PC-9 (cell line): ENCODE results near the gene KCNJ5. TPM values are rescaled to one million over a fixed set of nuclear protein-coding genes. Genes with fewer than 3 reads are reported as not detected.

ENCODE experiments used
- BruUV-seq: library from RNA; stranded (reverse); fragments of 400-500 nt; replicated peaks from 2 replicates; lab custom pipeline; 2021; lab: Mats Ljungman, UMichigan
- CTCF ChIA-PET: fragments of 300-600 bp; sonication (Branson Sonifier 250); formaldehyde crosslinking; loops from one replicate; lab custom pipeline; 2022; ENCODE audit warnings: antibody characterized with exemption; lab: Charles Lee
- POLR2A ChIA-PET: fragments of 300-600 bp; sonication (Branson Sonifier 250); formaldehyde crosslinking; loops from one replicate; lab custom pipeline; 2022; ENCODE audit warnings: antibody characterized with exemption; ENCODE audit not compliant: unreplicated experiment; lab: Charles Lee
- DNase-seq, 2 experiments: peaks; one replicate each; pipeline versions ENCODE4 v3.0.0 to v3.0.0-alpha.2; 2015 to 2022; ENCODE audit warnings: mixed read lengths in 1 of 2
- H2AFZ ChIP-seq: fragments of 200-600 bp; sonication (generic); 2 replicates; pipeline ENCODE4 v1.8.1; 2017; ENCODE audit warnings: antibody characterized with exemption
- H3F3A ChIP-seq: fragments of 200-600 bp; sonication (generic); 2 replicates; pipeline ENCODE4 v1.8.1; 2017; ENCODE audit warnings: antibody characterized with exemption, mild to moderate bottlenecking, low read depth; ENCODE audit not compliant: insufficient read depth
- H3K27ac ChIP-seq: fragments of 200-600 bp; sonication (generic); 2 replicates; pipeline ENCODE4 v1.6.1; 2016; ENCODE audit warnings: mixed run types
- H3K27me3 ChIP-seq: fragments of 200-600 bp; sonication (generic); 2 replicates; pipeline ENCODE4 v1.6.1; 2016; ENCODE audit warnings: low read depth, mixed run types; ENCODE audit not compliant: insufficient read depth
- H3K36me3 ChIP-seq: fragments of 200-600 bp; sonication (generic); 2 replicates; pipeline ENCODE4 v1.6.1; 2016; ENCODE audit warnings: low read depth, mixed run types
- H3K4me1 ChIP-seq: fragments of 200-600 bp; sonication (generic); replicated peaks from 2 replicates; pipeline ENCODE4 v1.6.1; 2016; ENCODE audit warnings: mixed run types; ENCODE audit not compliant: insufficient read depth
- H3K4me2 ChIP-seq: fragments of 200-600 bp; sonication (generic); 2 replicates; pipeline ENCODE4 v1.6.1; 2017; ENCODE audit warnings: mixed run types
- H3K4me3 ChIP-seq: fragments of 200-600 bp; sonication (generic); 2 replicates; pipeline ENCODE4 v1.6.1; 2016; ENCODE audit warnings: mixed run types
- H3K79me2 ChIP-seq: fragments of 200-600 bp; sonication (generic); 2 replicates; pipeline ENCODE4 v1.6.1; 2017; ENCODE audit warnings: low read depth, mixed run types
- H3K9me2 ChIP-seq: fragments of 200-600 bp; sonication (generic); 2 replicates; pipeline ENCODE4 v1.8.1; 2017; ENCODE audit warnings: mild to moderate bottlenecking; ENCODE audit not compliant: insufficient read depth
- H3K9me3 ChIP-seq: fragments of 200-600 bp; sonication (generic); 2 replicates; pipeline ENCODE4 v1.8.1; 2016; ENCODE audit warnings: low read depth; ENCODE audit not compliant: insufficient read depth
- H4K20me1 ChIP-seq: fragments of 200-600 bp; sonication (generic); 2 replicates; pipeline ENCODE4 v1.8.1; 2017; ENCODE audit not compliant: insufficient read depth
- EZH2 ChIP-seq: fragments of 200-600 bp; sonication (generic); IDR thresholded peaks from 2 replicates; pipeline ENCODE4 v1.8.0; 2017; ENCODE audit warnings: antibody characterized with exemption, low read depth
- intact Hi-C: fragments of 100-400 bp; cut with micrococcal nuclease; formaldehyde crosslinking; loops from one replicate; pipeline ENCODE4 v1.10.0; 2022; ENCODE audit not compliant: unreplicated experiment
- total RNA-seq: library from RNA; stranded (reverse); gene quantifications from 2 replicates; pipeline ENCODE4 v1.2.3, GENCODE V29; 2021
- TF ChIP-seq, protein P1 (sequence below): fragments of 200-600 bp; sonication (generic); conservative IDR thresholded peaks from 2 replicates; pipeline ENCODE4 v1.6.1; 2017; ENCODE audit warnings: mixed run types, antibody characterized with exemption, mild to moderate bottlenecking, moderate library complexity

KCNJ5 gene
- total RNA-seq, 1 experiment from 2014 or later = 0.11 TPM

GRCh38 chr11:128934926-128935325 is 43.8 kb downstream of the KCNJ5 start:
- CTCF ChIA-PET = no interaction called here
- Histone ChIP-seq H2AFZ (no peak overlapping the region), H3K9me2 (no peaks in the 10 kb centered on the region), H3K9me3 (no peaks in the 10 kb centered on the region), H3F3A (no peaks in the 10 kb centered on the region), H3K27me3 (peaks cover 31% of the 10 kb centered on the region), H3K79me2 (no peaks in the 10 kb centered on the region), H3K36me3 (no peaks in the 10 kb centered on the region), H3K4me2 (no peak overlapping the region), H3K27ac (no peak overlapping the region), H3K4me3 (no peak overlapping the region), H3K4me1 (no peaks in the 10 kb centered on the region), H4K20me1 (no peaks in the 10 kb centered on the region)
- intact Hi-C loops = no loop called here
- POLR2A ChIA-PET = no interaction called here
- DNase-seq = no peak
- no peak for TF ChIP-seq EZH2
- TF ChIP-seq, protein P1, sequence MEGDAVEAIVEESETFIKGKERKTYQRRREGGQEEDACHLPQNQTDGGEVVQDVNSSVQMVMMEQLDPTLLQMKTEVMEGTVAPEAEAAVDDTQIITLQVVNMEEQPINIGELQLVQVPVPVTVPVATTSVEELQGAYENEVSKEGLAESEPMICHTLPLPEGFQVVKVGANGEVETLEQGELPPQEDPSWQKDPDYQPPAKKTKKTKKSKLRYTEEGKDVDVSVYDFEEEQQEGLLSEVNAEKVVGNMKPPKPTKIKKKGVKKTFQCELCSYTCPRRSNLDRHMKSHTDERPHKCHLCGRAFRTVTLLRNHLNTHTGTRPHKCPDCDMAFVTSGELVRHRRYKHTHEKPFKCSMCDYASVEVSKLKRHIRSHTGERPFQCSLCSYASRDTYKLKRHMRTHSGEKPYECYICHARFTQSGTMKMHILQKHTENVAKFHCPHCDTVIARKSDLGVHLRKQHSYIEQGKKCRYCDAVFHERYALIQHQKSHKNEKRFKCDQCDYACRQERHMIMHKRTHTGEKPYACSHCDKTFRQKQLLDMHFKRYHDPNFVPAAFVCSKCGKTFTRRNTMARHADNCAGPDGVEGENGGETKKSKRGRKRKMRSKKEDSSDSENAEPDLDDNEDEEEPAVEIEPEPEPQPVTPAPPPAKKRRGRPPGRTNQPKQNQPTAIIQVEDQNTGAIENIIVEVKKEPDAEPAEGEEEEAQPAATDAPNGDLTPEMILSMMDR = no peak
- BruUV-seq = no TSS peak

GRCh38 chr11:128936606-128937251 is 45.6 kb downstream of the KCNJ5 start:
- H3K36me3 ChIP-seq = no peaks in the 10 kb centered on the region
- no peak for TF ChIP-seq EZH2
- TF ChIP-seq, protein P1 = no peak
- ChIA-PET CTCF (no interaction called here), POLR2A (no interaction called here)
- H3K27me3 ChIP-seq = peaks cover 36% of the 10 kb centered on the region
- no peaks in the 10 kb centered on the region for H3F3A ChIP-seq
- DNase-seq = no peak
- no peak overlapping the region for H3K4me3 ChIP-seq
- no TSS peak for BruUV-seq
- no peaks in the 10 kb centered on the region for H3K9me2 ChIP-seq
- no peaks in the 10 kb centered on the region for H3K9me3 ChIP-seq
- no peak overlapping the region for H2AFZ ChIP-seq
- no peaks in the 10 kb centered on the region for H3K79me2 ChIP-seq
- H3K4me2 ChIP-seq = no peak overlapping the region
- no peak overlapping the region for H3K27ac ChIP-seq
- intact Hi-C loops = no loop called here
- H3K4me1 ChIP-seq = no peaks in the 10 kb centered on the region
- no peaks in the 10 kb centered on the region for H4K20me1 ChIP-seq

GRCh38 chr11:128937480-128937879 is 46.3 kb downstream of the KCNJ5 start:
- no TSS peak for BruUV-seq
- H3K79me2 ChIP-seq = no peaks in the 10 kb centered on the region
- H3K9me3 ChIP-seq = no peaks in the 10 kb centered on the region
- CTCF ChIA-PET = no interaction called here
- intact Hi-C loops = no loop called here
- H2AFZ ChIP-seq = no peak overlapping the region
- TF ChIP-seq, protein P1 = no peak
- TF ChIP-seq EZH2 = no peak
- POLR2A ChIA-PET = no interaction called here
- H3K36me3 ChIP-seq = no peaks in the 10 kb centered on the region
- no peaks in the 10 kb centered on the region for H4K20me1 ChIP-seq
- no peak for DNase-seq
- no peaks in the 10 kb centered on the region for H3K9me2 ChIP-seq
- H3K4me2 ChIP-seq = no peak overlapping the region
- H3F3A ChIP-seq = no peaks in the 10 kb centered on the region
- H3K4me3 ChIP-seq = no peak overlapping the region
- no peaks in the 10 kb centered on the region for H3K4me1 ChIP-seq
- no peak overlapping the region for H3K27ac ChIP-seq
- peaks cover 36% of the 10 kb centered on the region for H3K27me3 ChIP-seq
